Hepatocyte (in vitro differentiated cells): ENCODE measurements around the gene TNFRSF4.

Source experiments
- CTCF ChIP-seq: fragments of 200-600 bp; sonication (generic); IDR thresholded peaks from 2 replicates; pipeline ENCODE4 v1.5.1; 2016; ENCODE audit warnings: antibody characterized with exemption, mild to moderate bottlenecking; ENCODE audit not compliant: poor library complexity
- EZH2 ChIP-seq: fragments of 200-600 bp; sonication (generic); IDR thresholded peaks from 2 replicates; pipeline ENCODE4 v1.6.1; 2016; ENCODE audit warnings: antibody characterized with exemption, mild to moderate bottlenecking, borderline replicate concordance
- EZH2phosphoT487 ChIP-seq: fragments of 200-600 bp; sonication (generic); IDR thresholded peaks from one replicate; pipeline ENCODE4 v1.6.1; 2018; ENCODE audit warnings: antibody characterized with exemption, mild to moderate bottlenecking, low read depth, moderate library complexity; ENCODE audit not compliant: unreplicated experiment, severe bottlenecking

- no peak for TF ChIP-seq CTCF
- no peak for TF ChIP-seq EZH2
- no peak for TF ChIP-seq EZH2phosphoT487
These were observed 5.1 kb downstream of the TNFRSF4 start for GRCh38 chr1:1208713-1209433.
